CD4-positive, alpha-beta T cell (primary cell): Measurements from ENCODE around the gene MYO1D. TPM values are rescaled to one million over a fixed set of nuclear protein-coding genes. Genes with fewer than 3 reads are reported as not detected.
A peak's percentile ranks its signal among the peaks of the same experiment; 100 is the strongest.

Source experiments
- ATAC-seq: fragments of 200-7000 bp; cut with Tn5 transposase; one replicate; pipeline ENCODE4 v1.10.0; 2022; ENCODE audit warnings: mild to moderate bottlenecking; ENCODE audit not compliant: poor library complexity
- CTCF ChIA-PET: fragments of 350-600 bp; sonication (Branson Sonifier 250); formaldehyde crosslinking; loops from one replicate; lab custom pipeline; 2021; ENCODE audit warnings: antibody characterized with exemption, inconsistent platforms; lab: Charles Lee
- POLR2A ChIA-PET: fragments of 350-600 bp; sonication (Branson Sonifier 250); formaldehyde crosslinking; loops from one replicate; lab custom pipeline; 2021; ENCODE audit warnings: antibody characterized with exemption, inconsistent platforms; lab: Charles Lee
- DNase-seq, 14 experiments: peaks; one replicate each; pipeline ENCODE4 v3.0.0-alpha.2; 2013 to 2020; ENCODE audit warnings: mixed read lengths in 2 of 14
- H3K27ac ChIP-seq, 2 donors: one replicate each; pipeline versions ENCODE4 v1.5.1 to v1.7.0; 2013; ENCODE audit warnings: low read length in 2 of 2, low read depth in 1 of 2, mild to moderate bottlenecking in 1 of 2
- H3K27me3 ChIP-seq, 2 experiments: 1 replicate in 1 of 2; 2 replicates in 1 of 2; pipeline versions ENCODE4 v1.6.1 to v1.7.0; 2013; ENCODE audit warnings: low read length in 2 of 2, control low read depth in 1 of 2, mild to moderate bottlenecking in 1 of 2, moderate library complexity in 1 of 2; ENCODE audit not compliant: insufficient read depth in 2 of 2, control insufficient read depth in 1 of 2
- H3K36me3 ChIP-seq: one replicate; pipeline ENCODE4 v1.6.1; 2013; ENCODE audit warnings: low read length, control low read depth; ENCODE audit not compliant: insufficient read depth
- H3K4me1 ChIP-seq: one replicate; pipeline ENCODE4 v1.6.1; 2013; ENCODE audit warnings: low read length, control low read depth; ENCODE audit not compliant: insufficient read depth
- H3K4me3 ChIP-seq: one replicate; pipeline ENCODE4 v1.5.1; 2013; ENCODE audit warnings: mild to moderate bottlenecking, low read length, moderate library complexity
- H3K9me3 ChIP-seq, 2 experiments: 1 replicate in 1 of 2; 2 replicates in 1 of 2; pipeline versions ENCODE4 v1.6.1 to v1.7.0; 2013; ENCODE audit warnings: low read length in 2 of 2, mild to moderate bottlenecking in 2 of 2, control low read depth in 1 of 2, moderate library complexity in 1 of 2; ENCODE audit not compliant: control insufficient read depth in 1 of 2, insufficient read depth in 1 of 2
- H3K27ac Mint-ChIP-seq: one replicate; pipeline ENCODE4 v1.8.0; 2020; ENCODE audit warnings: mixed read lengths
- H3K27me3 Mint-ChIP-seq: one replicate; pipeline ENCODE4 v1.8.0; 2021; ENCODE audit warnings: mixed read lengths
- H3K36me3 Mint-ChIP-seq: one replicate; pipeline ENCODE4 v1.8.0; 2021; ENCODE audit warnings: low read depth, mixed read lengths
- H3K4me1 Mint-ChIP-seq: one replicate; pipeline ENCODE4 v1.8.0; 2021; ENCODE audit warnings: low read depth, mixed read lengths
- H3K4me3 Mint-ChIP-seq: one replicate; pipeline ENCODE4 v1.8.0; 2020; ENCODE audit warnings: mild to moderate bottlenecking, mixed read lengths
- H3K9me3 Mint-ChIP-seq: one replicate; pipeline ENCODE4 v1.8.0; 2020; ENCODE audit warnings: mixed read lengths
- CTCF ChIP-seq: fragments of 200-600 bp; IDR thresholded peaks from one replicate; pipeline ENCODE4 v1.8.0; 2022; ENCODE audit warnings: antibody characterized with exemption, mild to moderate bottlenecking
- intact Hi-C, 2 experiments: fragments of 100-400 bp; cut with DNase I in 1 of 2; cut with micrococcal nuclease in 1 of 2; formaldehyde crosslinking; loops; one replicate each; pipeline versions ENCODE4 v1.15.1 to v1.9.0; 2023 to 2025; cut with DNase I, micrococcal nuclease
- total RNA-seq, 174 experiments: library from RNA in 2 of 174; stranded (reverse) in 2 of 174; gene quantifications; one replicate each; pipeline ENCODE4 v1.2.3 and lab custom pipeline; 2021 to 2026

MYO1D gene
- total RNA-seq, 2 experiments from 2014 or later = 5.8 to 6.4 TPM

- Histone ChIP-seq H3K27ac (no peak overlapping the region), H3K4me1 (peaks cover 72% of the 10 kb centered on the region), H3K9me3 (no peaks in the 10 kb centered on the region), H3K27me3 (no peaks in the 10 kb centered on the region), H3K36me3 (peaks cover 12% of the 10 kb centered on the region), H3K4me3 (peak overlapping the region; percentile 75)
- Mint-ChIP-seq H3K27ac (peak overlapping the region; percentile 95), H3K4me3 (peak overlapping the region; percentile 89), H3K36me3 (peaks cover 33% of the 10 kb centered on the region), H3K4me1 (peaks cover 68% of the 10 kb centered on the region), H3K9me3 (no peaks in the 10 kb centered on the region), H3K27me3 (no peaks in the 10 kb centered on the region)
- ChIA-PET POLR2A (interaction anchor here (0.7 to 8.1 kb wide), 7 partner anchors 9 to 34 kb away, joined by 3 to 152 read pairs (median 16); no protein-coding TSS in a partner anchor), CTCF (interaction anchor here (1.1 to 3.3 kb wide), 3 partner anchors 28 to 388 kb away, joined by 3 to 12 read pairs (median 4); partner anchors contain the start of gene MYO1D)
- TF ChIP-seq CTCF = no peak
- ATAC-seq = no peak
- intact Hi-C loops = loop anchor here (2.0 to 10.0 kb wide), 3 partner anchors 13 to 385 kb away; partner anchors contain the start of gene MYO1D (in 2 of the 2)
- DNase-seq = no peak
Measured at GRCh38 chr17:32489320-32490100, 387.4 kb downstream of the MYO1D start.

GRCh38 chr17:32488604-32489180 lies 388.2 kb downstream of the MYO1D start:
- peak overlapping the region; percentile 89 for H3K4me3 Mint-ChIP-seq

More at GRCh38 chr17:32488604-32489180, 388.2 kb downstream of the MYO1D start:
- Mint-ChIP-seq H3K27me3 (no peaks in the 10 kb centered on the region), H3K27ac (peak overlapping the region; percentile 95), H3K4me1 (peaks cover 70% of the 10 kb centered on the region), H3K36me3 (peaks cover 33% of the 10 kb centered on the region), H3K9me3 (no peaks in the 10 kb centered on the region)
- peaks cover 12% of the 10 kb centered on the region for H3K36me3 ChIP-seq
- H3K4me3 ChIP-seq = peak overlapping the region; percentile 75
- peaks cover 64% of the 10 kb centered on the region for H3K4me1 ChIP-seq
- intact Hi-C loops = loop anchor here (2.0 to 10.0 kb wide), 2 partner anchors 14 to 386 kb away; partner anchors contain the start of gene MYO1D (in 2 of the 2)
- POLR2A ChIA-PET = interaction anchor here (0.7 to 8.1 kb wide), 9 partner anchors 10 to 40 kb away, joined by 3 to 152 read pairs (median 16); no protein-coding TSS in a partner anchor
- ATAC-seq = no peak
- no peaks in the 10 kb centered on the region for H3K27me3 ChIP-seq
- no peaks in the 10 kb centered on the region for H3K9me3 ChIP-seq
- CTCF ChIA-PET = interaction anchor here (1.1 to 3.3 kb wide), 3 partner anchors 27 to 388 kb away, joined by 3 to 12 read pairs (median 4); partner anchors contain the start of gene MYO1D
- TF ChIP-seq CTCF = no peak
- DNase-seq = no peak
- H3K27ac ChIP-seq = peak overlapping the region in 1 of 2 donors; percentile 21
